ENCODE results near the gene PKHD1.
A peak's percentile ranks its signal among the peaks of the same experiment; 100 is the strongest.

The PKHD1 gene

GRCh38 chr6:51675020-51675921, 412.1 kb downstream of the PKHD1 start:
- DNase-seq = no peak

DNA sequence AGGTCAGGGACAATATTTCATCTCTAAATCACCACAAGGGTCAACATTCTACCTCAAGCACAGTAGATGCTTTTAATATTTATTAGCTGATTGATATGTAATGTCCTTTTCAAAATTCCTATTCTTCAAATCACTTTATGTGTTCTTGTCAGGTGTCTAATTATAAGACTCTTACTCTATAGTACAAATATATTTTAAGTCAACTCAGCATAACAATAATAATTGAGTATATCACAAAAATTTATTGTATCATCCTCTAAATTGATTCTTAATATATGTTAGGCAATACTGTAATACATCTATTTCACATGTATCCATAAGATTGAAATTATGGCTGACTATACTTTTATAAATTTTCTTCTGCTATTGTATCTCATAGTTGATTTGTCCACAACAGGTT, 423.9 kb downstream of the PKHD1 start:
- no peak for DNase-seq

GRCh38 chr6:51660767-51661166, 426.6 kb downstream of the PKHD1 start:
- DNase-seq = no peak

GRCh38 chr6:51657491-51657890, 429.9 kb downstream of the PKHD1 start:
- DNase-seq = no peak

DNA sequence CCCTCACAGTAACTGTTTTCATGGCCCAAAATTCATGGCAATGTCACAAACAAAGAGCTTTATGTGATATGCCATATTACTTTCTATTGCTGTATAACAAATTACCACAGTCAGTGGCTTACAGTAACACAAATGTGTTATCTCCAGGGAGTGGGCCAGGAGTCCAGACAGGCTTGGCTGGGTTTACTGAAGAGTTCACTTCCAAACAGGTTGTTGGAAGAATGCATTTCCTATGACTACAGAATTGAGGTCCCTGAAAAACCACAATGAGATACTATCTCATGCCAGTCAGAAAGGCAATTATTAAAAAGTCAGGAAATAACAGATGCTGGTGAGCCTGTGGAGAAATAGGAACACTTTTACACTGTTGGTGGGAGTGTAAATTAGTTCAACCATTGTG, 431.9 kb downstream of the PKHD1 start:
- no peak for DNase-seq

DNA sequence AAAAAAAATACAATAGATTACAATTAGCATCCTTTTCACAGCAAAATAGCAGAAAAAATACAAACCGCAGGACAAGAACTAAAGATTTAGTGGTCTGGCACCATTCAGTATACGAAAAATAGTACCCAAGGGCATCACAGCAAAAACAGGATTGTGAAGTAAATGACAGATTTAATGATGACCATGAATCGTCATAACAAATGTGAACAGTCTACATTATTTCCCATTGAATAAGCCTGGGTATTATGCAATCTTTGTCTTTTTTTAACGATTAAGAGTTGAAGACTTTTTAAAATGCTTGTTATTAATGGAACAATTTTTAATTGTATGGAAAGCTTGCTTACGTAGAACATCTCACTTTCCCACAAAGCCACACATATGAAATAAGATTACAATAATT, 432.8 kb downstream of the PKHD1 start:
- no peak for DNase-seq

DNA sequence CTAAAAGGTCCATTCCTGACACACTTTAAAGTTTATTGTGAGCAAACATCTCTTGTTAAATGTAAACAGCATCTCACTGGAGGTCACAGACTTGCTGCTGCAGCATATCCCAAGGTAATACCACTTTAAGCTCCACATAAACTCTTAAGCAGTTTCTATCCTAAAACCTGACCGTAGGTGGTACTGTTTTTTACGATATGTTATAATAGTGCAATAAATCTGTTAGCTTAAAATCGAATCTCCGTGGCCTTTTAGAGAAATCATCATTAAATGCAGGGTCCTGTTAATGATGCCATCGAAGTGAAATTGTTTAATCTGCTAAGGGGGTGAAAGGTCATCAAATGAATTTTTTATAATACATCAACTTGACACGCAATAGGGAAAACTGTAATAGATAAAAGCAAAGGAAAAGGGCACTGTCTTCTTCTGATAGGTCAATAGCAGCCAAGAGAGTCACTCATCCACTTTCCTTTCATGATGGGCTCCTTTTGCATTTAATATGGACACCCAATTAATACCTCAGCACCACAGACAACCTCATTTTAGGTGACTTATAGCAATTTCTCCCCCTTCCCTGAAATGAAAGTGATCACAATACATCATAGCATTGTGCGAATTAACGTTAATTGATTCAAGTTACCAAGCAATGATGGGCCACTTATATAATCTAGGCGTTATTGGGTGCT, 436.1 kb downstream of the PKHD1 start:
- no peak for DNase-seq

GRCh38 chr6:51648774-51649173, 438.6 kb downstream of the PKHD1 start:
- DNase-seq = no peak

- no peak for DNase-seq
These were observed 439.2 kb downstream of the PKHD1 start for GRCh38 chr6:51648236-51648635.

DNA sequence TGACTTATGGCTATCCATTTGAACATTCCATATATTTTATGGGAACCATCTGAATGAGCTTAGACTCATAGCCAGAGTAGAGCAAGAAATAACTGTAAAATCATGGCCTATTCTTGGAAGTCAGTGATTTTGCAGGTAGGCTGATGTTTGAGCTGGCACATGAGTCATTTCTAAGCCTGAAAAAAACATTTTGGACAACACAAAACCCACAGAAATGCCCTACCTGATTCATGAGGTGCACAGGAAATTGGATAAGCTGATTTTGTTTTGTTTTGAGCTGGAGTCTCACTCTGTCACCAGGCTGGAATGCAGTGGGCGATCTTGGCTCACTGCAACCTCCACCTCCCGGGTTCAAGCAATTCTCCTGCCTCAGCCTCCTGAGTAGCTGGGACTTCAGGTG, 443.0 kb downstream of the PKHD1 start:
- DNase-seq = no peak

- DNase-seq = no peak
These were observed 447.4 kb downstream of the PKHD1 start for GRCh38 chr6:51640021-51640420.

DNA sequence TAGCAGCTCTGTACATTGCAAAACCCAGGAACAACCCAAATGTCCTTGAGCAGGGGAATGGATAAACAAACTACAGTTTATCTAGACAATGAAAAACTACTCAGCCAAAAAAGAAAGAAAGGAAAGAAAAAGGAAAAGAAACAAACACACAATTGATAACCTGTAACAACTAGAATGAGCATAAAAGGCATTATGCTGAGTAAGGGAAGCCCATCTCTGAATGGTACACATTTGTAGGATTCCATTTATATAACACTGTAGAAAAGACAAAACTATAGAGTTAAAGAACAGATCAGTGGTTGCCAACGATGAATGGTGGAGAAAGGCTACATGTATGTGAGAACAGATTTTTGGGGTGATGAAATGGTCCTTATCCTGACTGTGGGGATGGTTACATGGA, 454.0 kb downstream of the PKHD1 start:
- no peak for DNase-seq

- no peak for DNase-seq
These were observed 457.4 kb downstream of the PKHD1 start for GRCh38 chr6:51630011-51630410.

DNA sequence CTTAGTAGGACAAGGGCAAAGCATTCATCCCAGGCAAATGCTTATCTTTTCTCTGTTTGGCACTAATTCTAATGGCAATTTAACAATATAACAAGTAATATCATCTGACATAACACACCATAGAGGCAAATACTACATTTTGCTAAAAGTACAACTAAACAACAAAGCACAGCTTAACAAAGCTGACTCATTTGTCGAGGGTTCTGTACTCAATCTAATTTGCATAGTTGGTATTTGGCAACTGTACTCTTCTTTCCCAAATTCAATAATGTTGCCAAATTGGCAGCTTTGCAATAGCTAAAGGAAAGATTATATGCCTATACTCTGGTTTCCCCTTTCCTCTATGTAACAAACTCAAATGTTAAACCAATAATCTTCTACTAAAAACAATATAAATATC, 461.0 kb downstream of the PKHD1 start:
- DNase-seq = no peak

- DNase-seq = no peak
These were observed 461.8 kb downstream of the PKHD1 start for GRCh38 chr6:51625566-51625965.

DNA sequence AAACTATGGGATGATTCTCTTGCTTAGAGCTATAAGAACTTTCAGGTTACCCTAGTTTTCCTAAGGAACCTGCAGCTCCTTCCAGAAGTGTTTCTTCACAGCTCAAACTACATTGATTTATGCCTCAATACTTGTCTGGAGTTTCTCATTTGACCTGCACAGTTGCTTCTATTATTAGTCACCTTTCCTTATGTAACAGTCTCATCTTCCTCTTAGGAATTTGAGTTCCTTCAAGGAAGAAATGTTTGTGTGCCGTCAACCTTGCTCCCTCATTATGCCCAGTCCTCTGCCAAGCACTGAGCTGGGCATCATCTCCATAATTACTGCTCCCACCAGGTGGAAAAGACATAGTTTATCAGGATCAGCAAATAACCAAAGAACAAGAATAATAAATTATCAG, 466.4 kb downstream of the PKHD1 start:
- DNase-seq = no peak

GRCh38 chr6:51619042-51619799, 468.2 kb downstream of the PKHD1 start:
- DNase-seq = no peak

GRCh38 chr6:51618563-51618962, 468.9 kb downstream of the PKHD1 start:
- peak; percentile 33 for DNase-seq

DNA sequence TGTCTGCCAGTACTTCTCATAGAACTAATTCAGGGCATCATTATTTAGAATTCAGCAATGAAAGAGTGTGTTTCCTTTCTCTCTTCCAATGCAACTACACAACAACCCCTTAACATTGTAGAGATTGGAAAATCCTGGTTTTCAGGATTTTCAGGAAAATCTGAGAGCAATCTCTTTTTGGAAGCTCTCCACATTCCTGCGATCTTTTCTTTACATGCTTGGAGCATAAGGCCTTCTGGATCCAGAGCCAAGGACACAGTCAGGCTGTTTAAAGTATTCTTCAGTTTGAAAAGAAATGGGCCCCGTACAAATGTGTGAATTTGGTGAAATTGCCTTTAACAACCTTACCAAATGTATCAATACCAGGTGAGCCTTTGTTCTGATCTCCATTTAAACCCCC, 469.7 kb downstream of the PKHD1 start:
- no peak for DNase-seq

DNA sequence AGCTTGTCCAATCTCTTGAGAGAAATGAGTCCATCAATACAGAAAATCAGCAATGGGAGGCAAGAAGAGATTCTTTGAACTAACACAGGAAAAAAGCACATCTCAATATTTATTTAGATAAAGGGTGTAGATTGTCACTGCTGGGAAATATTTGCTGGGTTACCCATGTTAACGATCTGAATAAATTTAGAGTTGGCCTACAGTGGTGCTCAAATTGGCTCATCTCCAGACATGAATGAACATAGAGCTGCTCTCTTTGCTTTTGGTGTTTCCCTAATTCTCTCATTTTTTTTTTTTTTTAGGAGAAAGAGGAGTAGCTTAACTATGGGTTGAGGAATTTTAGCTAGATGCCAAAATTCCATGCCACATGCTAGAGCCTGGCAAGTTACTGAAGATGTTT, 471.2 kb downstream of the PKHD1 start:
- no peak for DNase-seq

DNA sequence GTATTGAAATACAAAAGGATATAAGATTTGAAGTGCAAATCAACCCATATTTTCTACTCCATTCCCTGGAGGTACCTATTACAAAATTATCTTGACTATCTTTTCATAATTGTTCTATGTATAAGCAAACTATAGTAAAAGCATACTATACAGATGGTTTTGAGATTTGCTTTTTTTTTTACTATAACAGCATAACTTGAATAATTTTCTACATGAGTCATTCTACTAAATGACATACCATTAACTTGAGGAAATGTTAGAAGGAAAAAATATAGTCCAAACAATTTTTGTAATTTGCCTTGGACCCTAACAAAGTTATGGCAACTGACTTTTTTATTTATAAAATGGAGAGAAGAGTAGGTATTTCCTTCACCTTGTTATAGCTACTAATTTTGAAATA, 472.7 kb downstream of the PKHD1 start:
- DNase-seq = no peak

DNA sequence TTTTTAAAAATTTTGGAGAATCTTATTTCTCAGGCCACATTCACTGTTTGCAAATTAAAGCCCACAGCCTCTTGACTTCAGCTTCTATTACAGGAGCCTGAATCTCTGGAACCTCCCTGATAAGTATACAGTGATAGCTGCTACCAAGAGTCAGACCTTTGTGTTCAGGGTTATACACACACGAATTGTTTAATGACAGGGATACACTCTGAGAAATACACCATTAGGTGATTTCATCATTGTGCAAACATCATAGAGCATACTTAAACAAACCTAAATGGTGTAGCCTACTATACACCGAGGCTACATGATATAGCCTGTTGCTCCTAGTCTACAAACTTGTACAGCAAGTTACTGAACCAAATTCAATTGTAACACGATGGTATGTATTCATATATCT, 473.9 kb downstream of the PKHD1 start:
- DNase-seq = no peak

- no peak for DNase-seq
These were observed 478.5 kb downstream of the PKHD1 start for GRCh38 chr6:51608932-51609331.

DNA sequence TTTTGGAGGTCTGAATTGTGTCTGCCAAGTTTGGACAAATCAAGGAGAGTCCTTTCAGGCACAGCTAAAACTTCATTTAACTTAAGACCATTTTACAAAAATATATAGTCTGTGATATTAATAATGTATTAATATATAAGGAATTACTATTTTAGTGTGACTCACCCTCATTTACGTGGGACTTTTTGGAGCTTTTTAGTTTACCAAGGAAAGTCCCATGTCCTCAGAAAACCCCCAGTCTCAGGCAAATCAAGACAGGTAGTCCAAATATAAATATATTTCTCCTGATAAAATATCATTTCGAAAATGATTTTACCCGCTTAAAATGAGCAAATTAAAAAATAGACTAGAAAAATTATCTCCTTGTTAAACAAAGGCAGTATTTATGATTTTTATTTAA, 479.0 kb downstream of the PKHD1 start:
- DNase-seq = no peak

Measured in hematopoietic multipotent progenitor cell treated with erythropoietin and hydrocortisone succinate and interleukin-3 and kit ligand, for 4 days (in vitro differentiated cells).